Smooth muscle cell of the brain vasculature (primary cell): ENCODE data around the gene SAMMSON.

ENCODE experiments used
- DNase-seq: peaks from one replicate; pipeline ENCODE4 v3.0.0-alpha.2; 2012; ENCODE audit warnings: low read depth, low spot score

SAMMSON gene

GRCh38 chr3:70011582-70011981, 12.0 kb downstream of the SAMMSON start:
- DNase-seq = no peak

GRCh38 chr3:70020906-70021660, 21.6 kb downstream of the SAMMSON start:
- no peak for DNase-seq

- no peak for DNase-seq
Observed at GRCh38 chr3:70028361-70028760, 28.8 kb downstream of the SAMMSON start.

DNA sequence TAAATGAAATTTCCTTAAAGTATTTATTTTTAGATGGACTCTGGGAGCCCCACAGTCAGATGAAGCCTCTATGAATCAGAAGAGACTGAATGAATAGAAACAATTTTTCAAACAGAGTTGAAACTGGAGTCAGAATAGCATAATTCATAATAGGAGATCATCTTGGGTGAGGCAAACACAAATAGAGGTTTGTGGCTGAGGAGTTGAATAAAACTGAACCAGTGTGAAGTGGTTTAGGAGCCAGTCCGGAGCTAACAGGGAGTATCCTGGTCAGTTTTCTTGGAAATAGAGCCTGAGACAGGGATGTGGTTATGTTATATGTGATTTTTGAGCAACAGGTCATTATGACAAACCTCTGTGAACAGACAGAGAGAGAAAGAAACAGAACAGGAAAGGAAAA, 39.2 kb downstream of the SAMMSON start:
- no peak for DNase-seq

DNA sequence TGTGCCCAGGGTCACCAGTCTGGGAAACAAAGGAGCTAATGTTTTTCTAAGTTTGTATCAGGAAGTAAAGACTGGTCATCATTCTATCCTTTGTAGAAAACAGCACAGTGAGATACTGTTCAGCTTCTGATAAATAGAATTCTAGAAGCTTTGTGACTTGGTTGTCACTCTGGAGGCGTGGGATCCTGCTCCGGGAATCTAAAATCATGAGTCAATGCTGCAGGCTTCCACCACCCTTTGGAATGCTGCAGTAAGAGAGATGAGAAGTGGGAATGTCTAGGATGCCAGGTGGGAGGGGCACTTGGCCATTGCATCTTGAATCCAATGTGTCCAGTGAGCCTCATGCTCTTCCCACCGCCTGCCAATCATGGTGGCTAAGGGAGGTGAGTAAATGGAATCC, 40.9 kb downstream of the SAMMSON start:
- no peak for DNase-seq

DNA sequence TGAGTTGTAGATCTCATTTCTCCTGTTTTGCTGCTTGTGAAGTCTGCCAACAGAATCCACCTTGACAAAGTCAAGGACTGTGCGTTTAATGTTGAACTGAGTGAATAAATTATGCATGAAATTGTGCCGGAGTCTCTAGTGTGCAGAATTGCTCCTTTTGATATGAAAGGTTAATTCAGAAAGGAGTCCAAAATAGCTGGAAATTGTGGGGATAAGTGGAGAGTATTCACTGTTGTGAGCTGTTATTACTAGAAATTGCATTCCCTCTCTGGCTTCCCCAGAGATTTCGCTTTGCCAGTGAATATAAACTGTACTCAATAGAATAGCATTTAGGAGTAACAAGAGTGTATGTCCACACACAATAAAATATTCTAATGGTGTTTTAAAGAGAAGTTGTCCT, 43.1 kb downstream of the SAMMSON start:
- no peak for DNase-seq

DNA sequence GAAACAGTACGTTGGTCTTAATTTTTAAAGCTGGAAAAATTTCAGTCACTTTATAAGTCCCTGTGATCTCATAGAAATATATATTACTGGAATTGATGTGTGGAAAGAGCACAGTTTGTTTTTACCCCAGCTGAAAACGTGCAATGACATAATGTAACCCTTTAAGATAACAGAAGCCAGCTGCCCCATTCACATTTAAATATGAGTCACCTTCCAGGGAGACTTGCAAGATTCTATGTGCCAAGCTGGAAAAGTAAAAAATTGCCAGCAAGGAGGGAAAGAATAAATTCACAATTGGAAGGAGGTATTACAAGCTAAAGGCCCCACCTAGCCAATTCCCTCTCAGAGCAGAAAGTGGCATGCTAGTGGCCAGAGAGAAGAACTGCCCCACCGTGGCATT, 50.2 kb downstream of the SAMMSON start:
- no peak for DNase-seq

- DNase-seq = no peak
Observed at GRCh38 chr3:70053293-70053692, 53.8 kb downstream of the SAMMSON start.

- DNase-seq = no peak
Observed at GRCh38 chr3:70056081-70056480, 56.5 kb downstream of the SAMMSON start.

GRCh38 chr3:70057426-70057825, 57.9 kb downstream of the SAMMSON start:
- DNase-seq = no peak

- no peak for DNase-seq
Observed at GRCh38 chr3:70061096-70061495, 61.6 kb downstream of the SAMMSON start.

- no peak for DNase-seq
Observed at GRCh38 chr3:70064194-70064779, 64.8 kb downstream of the SAMMSON start.

GRCh38 chr3:70065696-70066253, 66.2 kb downstream of the SAMMSON start:
- DNase-seq = no peak

DNA sequence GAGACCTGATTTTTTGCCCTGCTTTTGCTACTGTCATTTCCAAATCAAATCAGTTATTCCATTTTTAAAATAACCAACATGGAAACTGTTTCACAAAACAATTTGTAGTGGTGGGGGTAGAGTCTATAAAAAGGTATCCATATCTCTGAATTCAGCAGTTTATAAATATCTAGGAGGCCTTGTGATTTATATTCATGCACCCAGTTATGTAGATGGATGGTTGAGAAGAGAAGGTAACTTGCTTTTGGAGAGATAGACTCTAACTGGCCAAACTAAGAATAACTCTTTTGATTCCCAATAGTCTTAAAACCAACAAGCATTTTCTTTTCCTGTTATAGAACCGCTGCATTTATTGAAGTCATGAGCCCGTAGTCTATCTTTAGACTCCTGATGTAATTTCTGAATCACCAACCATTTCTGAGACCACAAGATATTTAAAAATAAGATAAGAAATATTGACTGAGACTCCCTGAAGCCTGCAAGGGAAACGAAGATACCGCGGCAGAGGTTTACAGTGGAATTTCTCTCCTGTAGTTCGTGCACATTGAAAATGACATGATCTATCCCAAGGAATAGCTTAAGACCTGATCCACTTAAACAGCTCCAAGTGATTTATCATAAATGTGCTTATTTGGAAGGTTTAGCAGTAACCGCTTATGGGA, 68.5 kb downstream of the SAMMSON start:
- no peak for DNase-seq

- no peak for DNase-seq
Observed at GRCh38 chr3:70069557-70069956, 70.0 kb downstream of the SAMMSON start.

GRCh38 chr3:70071138-70071537, 71.6 kb downstream of the SAMMSON start:
- no peak for DNase-seq

DNA sequence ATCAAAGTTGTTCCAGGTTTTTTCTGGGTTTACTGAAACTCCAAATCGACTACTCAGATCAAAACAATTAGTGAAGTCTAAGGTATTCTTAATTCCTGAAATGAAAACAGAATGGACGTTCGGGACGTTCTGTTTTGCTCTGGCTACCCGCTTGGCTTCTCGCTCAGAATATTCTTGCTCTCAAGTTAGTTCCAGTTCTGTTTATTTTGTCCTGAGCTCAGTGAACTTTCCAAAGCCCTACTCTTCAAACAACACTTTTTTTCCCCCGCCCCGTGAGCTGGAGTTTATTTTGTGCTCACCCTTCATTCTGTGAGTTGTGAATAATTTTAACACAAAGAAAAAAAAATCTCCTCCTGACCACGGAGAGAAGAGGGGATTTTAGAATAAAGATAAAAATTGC, 72.6 kb downstream of the SAMMSON start:
- DNase-seq = no peak

DNA sequence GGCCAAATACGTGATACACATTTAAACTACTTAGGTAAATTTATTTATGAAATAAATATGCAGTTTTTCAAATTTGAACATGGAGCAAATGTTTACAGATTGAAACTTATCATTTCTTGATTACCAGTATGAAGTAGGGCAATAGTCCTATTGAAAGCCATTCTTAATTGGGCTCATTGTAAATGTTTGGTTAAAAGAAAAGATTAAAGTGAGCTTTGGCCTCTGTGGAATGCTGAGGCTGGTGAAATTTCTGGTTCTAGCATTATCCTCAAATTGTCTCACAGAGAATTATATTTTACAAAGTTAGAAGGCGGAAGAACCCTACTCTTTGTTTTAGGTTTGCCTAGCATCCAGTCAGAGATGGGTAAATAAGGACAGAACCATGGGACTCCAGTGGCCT, 73.2 kb downstream of the SAMMSON start:
- DNase-seq = no peak

DNA sequence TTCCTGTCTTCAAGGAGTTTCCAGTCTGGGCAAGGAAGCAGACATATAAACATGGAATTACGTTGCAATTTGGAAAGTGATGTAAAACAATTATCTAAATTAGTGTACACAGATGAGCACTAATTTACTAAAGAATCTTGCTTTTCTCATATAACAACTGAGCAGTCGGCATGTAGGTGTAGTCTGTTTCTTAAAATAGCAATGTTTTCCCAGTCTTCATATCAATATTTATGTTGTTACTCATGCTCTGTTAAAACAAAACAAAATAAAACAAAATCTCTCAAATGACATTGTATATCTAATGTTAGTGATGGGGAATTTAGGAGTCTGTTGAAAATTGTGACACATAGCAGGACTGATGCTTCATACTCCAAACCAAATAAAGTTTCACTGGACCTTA, 75.6 kb downstream of the SAMMSON start:
- no peak for DNase-seq

DNA sequence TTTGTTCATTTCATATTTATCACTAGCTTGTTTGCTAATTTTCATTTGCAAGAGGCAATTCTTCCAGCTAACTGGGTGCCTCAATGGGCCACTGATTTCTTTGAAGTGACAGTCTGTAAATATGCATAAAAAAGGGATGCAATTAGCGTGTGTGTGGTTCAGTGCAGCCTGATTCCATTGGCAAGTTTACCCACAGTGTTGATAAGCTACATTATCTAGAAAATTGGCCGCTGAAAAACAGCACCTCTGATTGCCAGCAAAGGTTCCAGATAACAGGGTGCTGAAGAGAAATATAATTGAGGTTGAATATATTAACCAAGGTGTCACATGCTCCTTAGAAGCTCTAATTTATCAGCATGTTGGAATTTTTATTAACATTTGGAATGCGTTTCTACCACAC, 76.9 kb downstream of the SAMMSON start:
- DNase-seq = no peak

DNA sequence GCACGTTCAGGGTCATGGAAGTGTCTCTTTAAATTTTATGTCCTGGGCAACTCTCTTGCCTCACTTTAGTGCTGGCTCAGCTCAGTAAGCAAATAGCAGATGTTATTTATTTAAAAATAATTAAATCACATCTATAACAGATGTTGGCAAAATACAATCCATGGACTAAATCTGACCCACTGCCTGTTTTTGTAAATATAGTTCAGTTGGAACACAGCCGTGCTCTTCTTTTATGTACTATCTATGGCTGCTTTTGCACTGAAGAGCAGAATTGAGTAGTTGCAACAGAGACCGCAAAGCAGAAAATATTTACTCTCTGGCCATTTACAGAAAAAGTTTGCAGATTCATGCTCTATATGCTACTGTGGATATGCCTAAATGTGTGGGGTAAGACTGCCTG, 79.2 kb downstream of the SAMMSON start:
- no peak for DNase-seq

GRCh38 chr3:70085613-70086012, 86.1 kb downstream of the SAMMSON start:
- no peak for DNase-seq

GRCh38 chr3:70086336-70086735, 86.8 kb downstream of the SAMMSON start:
- DNase-seq = no peak
